PFSK-1 (cell line): Measurements from ENCODE around the gene MAGI1.

ENCODE experiments used
- FOXP2 ChIP-seq: optimal IDR thresholded peaks from 2 replicates; pipeline ENCODE3; 2011; ENCODE audit warnings: borderline replicate concordance, control low read depth, inconsistent platforms; ENCODE audit not compliant: insufficient read depth; ENCODE audit errors: extremely low read length, extremely low read depth
- POLR2AphosphoS5 ChIP-seq: IDR thresholded peaks from 2 replicates; pipeline ENCODE4 v1.6.1; 2012; ENCODE audit warnings: low read depth, mild to moderate bottlenecking, control low read depth, low read length, moderate library complexity
- SIN3A ChIP-seq: IDR thresholded peaks from 2 replicates; pipeline ENCODE4 v1.6.1; 2012; ENCODE audit warnings: mild to moderate bottlenecking, low read length, moderate library complexity, borderline replicate concordance; ENCODE audit not compliant: insufficient read depth
- TAF1 ChIP-seq: IDR thresholded peaks from 2 replicates; pipeline ENCODE4 v1.6.1; 2012; ENCODE audit warnings: low read length, control low read depth, borderline replicate concordance; ENCODE audit not compliant: insufficient read depth
- TF ChIP-seq, protein P1 (sequence below), 2 experiments: IDR thresholded peaks; 2 replicates each; pipeline versions ENCODE4 v1.6.1 to v1.8.0; 2011 to 2012; ENCODE audit warnings: low read depth in 2 of 2, low read length in 2 of 2, control low read depth in 1 of 2, inconsistent platforms in 1 of 2, mild to moderate bottlenecking in 1 of 2, moderate library complexity in 1 of 2; ENCODE audit not compliant: insufficient read depth in 1 of 2

The MAGI1 gene

DNA sequence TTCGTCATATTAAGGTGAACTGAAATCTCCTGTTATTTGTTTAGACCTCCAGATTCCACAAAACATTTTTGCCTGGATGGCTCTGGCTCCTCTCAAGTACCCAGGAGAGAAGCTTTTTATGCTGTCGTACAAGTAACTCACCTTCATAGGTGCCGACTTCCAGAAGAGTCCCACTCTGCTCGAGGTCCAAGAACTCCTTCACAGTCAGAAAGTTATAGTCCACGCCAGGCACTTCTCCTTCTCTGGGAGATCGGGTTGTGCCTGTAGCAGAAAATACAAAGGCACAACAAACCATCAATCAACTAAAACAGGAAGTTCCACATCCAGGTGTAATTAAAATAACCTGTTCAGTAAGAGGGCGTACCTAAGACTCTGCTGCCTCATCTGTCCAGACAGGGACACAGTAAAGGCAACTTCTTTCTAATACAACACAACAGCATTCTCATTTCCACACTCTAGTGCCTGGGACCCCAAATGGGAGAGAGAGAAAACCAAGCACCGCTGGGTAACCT, 545.3 kb downstream of the MAGI1 start:
- TF ChIP-seq FOXP2 = no peak
- TF ChIP-seq, protein P1, sequence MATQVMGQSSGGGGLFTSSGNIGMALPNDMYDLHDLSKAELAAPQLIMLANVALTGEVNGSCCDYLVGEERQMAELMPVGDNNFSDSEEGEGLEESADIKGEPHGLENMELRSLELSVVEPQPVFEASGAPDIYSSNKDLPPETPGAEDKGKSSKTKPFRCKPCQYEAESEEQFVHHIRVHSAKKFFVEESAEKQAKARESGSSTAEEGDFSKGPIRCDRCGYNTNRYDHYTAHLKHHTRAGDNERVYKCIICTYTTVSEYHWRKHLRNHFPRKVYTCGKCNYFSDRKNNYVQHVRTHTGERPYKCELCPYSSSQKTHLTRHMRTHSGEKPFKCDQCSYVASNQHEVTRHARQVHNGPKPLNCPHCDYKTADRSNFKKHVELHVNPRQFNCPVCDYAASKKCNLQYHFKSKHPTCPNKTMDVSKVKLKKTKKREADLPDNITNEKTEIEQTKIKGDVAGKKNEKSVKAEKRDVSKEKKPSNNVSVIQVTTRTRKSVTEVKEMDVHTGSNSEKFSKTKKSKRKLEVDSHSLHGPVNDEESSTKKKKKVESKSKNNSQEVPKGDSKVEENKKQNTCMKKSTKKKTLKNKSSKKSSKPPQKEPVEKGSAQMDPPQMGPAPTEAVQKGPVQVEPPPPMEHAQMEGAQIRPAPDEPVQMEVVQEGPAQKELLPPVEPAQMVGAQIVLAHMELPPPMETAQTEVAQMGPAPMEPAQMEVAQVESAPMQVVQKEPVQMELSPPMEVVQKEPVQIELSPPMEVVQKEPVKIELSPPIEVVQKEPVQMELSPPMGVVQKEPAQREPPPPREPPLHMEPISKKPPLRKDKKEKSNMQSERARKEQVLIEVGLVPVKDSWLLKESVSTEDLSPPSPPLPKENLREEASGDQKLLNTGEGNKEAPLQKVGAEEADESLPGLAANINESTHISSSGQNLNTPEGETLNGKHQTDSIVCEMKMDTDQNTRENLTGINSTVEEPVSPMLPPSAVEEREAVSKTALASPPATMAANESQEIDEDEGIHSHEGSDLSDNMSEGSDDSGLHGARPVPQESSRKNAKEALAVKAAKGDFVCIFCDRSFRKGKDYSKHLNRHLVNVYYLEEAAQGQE (IDR thresholded peaks at IDR 0.05; ENCODE audit: insufficient read depth in 1 of 2, low read depth in 2 of 2, low read length in 2 of 2) = no peak
- TF ChIP-seq POLR2AphosphoS5 = no peak
- no peak for TF ChIP-seq TAF1
- no peak for TF ChIP-seq SIN3A

DNA sequence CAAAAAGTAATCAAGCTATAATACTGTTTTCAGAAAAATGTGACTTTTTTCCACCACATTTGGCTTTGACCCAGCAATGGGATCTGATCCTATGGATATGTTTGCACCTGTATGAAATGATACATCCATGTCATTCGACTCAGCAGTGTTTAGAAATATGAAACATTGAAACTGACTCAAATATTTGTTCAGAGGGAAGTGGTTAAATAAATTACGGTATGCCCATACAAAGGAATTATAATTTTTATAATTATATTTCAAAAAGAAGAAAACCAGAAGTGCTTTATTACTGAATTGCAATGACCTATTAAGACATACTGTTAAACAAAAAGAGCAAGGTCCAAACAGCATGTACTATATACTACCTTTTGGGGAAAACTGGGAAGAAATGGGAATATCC, 546.5 kb downstream of the MAGI1 start:
- TF ChIP-seq SIN3A (no peak), POLR2AphosphoS5 (no peak), TAF1 (no peak), FOXP2 (no peak)
- TF ChIP-seq, protein P1 (IDR thresholded peaks at IDR 0.05; ENCODE audit: insufficient read depth in 1 of 2, low read depth in 2 of 2, low read length in 2 of 2) = no peak

DNA sequence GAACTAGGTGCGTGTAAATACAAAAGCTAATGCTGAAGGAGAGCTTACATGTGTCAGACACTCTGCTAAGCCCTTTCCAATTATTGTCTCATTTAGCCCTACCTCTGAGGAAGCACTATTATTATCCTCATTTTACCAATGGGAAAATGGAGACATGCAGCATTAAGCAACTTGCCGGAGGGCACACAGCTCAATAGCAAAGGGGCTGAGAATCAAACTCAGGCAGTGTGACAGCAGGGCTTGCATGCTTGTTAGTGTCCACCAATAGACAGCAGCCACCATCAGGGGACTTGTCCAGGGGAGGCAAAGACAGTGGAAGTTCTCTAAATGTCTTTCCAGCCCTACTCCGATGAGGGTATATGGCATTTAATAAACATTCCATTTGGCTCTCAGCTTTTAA, 548.6 kb downstream of the MAGI1 start:
- no peak for TF ChIP-seq SIN3A
- TF ChIP-seq FOXP2 = no peak
- TF ChIP-seq POLR2AphosphoS5 = no peak
- TF ChIP-seq TAF1 = no peak
- TF ChIP-seq, protein P1 (IDR thresholded peaks at IDR 0.05; ENCODE audit: insufficient read depth in 1 of 2, low read depth in 2 of 2, low read length in 2 of 2) = no peak

DNA sequence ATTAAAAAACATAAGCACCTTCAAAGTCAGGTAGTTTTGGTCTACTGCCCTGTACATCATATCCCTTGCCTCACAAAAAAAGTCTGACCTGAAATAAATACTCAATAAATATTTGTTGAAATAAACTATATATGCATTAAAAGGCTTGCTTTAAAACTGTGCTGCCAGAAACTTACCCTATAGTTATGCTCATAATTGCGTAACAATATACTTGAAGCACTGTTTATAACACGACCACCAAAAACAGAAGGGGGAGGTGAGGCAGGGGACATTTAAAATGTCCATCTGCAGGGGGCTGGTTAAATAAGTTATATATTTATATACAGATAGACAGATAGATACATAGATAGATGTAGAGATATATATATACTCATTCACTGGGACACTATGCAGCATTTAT, 549.5 kb downstream of the MAGI1 start:
- no peak for TF ChIP-seq FOXP2
- TF ChIP-seq POLR2AphosphoS5 = no peak
- TF ChIP-seq, protein P1 (IDR thresholded peaks at IDR 0.05; ENCODE audit: insufficient read depth in 1 of 2, low read depth in 2 of 2, low read length in 2 of 2) = no peak
- TF ChIP-seq SIN3A = no peak
- TF ChIP-seq TAF1 = no peak
